ENCODE measurements around the gene CALCR.

CALCR gene

GRCh38 chr7:93407239-93407638, 167.3 kb downstream of the CALCR start:
- Histone ChIP-seq H3K23ac (ENCODE audit: low read depth, low read length, poor library complexity) (no peak overlapping the region), H3K18ac (ENCODE audit: low read length) (no peak overlapping the region), H3K27ac (replicated peaks; ENCODE audit: low read length) (no peak overlapping the region), H3K36me3 (replicated peaks in 1 of 2; ENCODE audit: control insufficient read depth in 2 of 2, insufficient read depth in 2 of 2, low read length in 2 of 2) (no peaks in the 10 kb centered on the region), H3K4me1 (ENCODE audit: control insufficient read depth in 2 of 2, insufficient read depth in 1 of 2, low read depth in 1 of 2, low read length in 2 of 2) (no peaks in the 10 kb centered on the region), H3K79me1 (ENCODE audit: low read depth, low read length) (no peaks in the 10 kb centered on the region), H3K9me3 (replicated peaks in 1 of 2; ENCODE audit: control insufficient read depth in 2 of 2, insufficient read depth in 1 of 2, low read depth in 1 of 2, low read length in 2 of 2) (peaks cover 3 to 7% of the 10 kb centered on the region in 2 donors), H3K4me3 (ENCODE audit: low read length in 2 of 2) (no peak overlapping the region), H2BK12ac (ENCODE audit: low read length) (no peak overlapping the region), H2BK120ac (ENCODE audit: low read depth, low read length) (no peak overlapping the region), H2BK15ac (ENCODE audit: low read length) (no peak overlapping the region), H3K27me3 (ENCODE audit: control insufficient read depth in 3 of 3, insufficient read depth in 3 of 3, low read depth in 1 of 3, low read length in 3 of 3) (no peaks in the 10 kb centered on the region), H3K4ac (ENCODE audit: low read length) (no peak overlapping the region), H2AFZ (ENCODE audit: low read length) (peak overlapping the region; percentile 78), H2BK5ac (ENCODE audit: low read length) (no peak overlapping the region), H3K14ac (ENCODE audit: low read length) (no peak overlapping the region), H2AK5ac (ENCODE audit: low read depth, low read length) (no peak overlapping the region), H4K8ac (ENCODE audit: low read depth, low read length) (no peak overlapping the region), H3K9ac (ENCODE audit: low read depth, low read length, poor library complexity) (no peak overlapping the region), H3K4me2 (ENCODE audit: insufficient read depth, low read length, poor library complexity, severe bottlenecking) (no peak overlapping the region), H4K91ac (ENCODE audit: low read depth, low read length, poor library complexity) (no peak overlapping the region)
- no CpG with 5 or more reads among the region's 5 CpGs for WGBS, 2 donors (ENCODE audit: extremely low coverage in 2 of 2, insufficient read length in 2 of 2, insufficient replicate concordance in 1 of 2)
- DNase-seq (ENCODE audit: low spot score), result no peak

GRCh38 chr7:93402944-93403343, 171.6 kb downstream of the CALCR start:
- no peak overlapping the region for H2BK15ac ChIP-seq (ENCODE audit: low read length)
- no peak overlapping the region for H3K9ac ChIP-seq (ENCODE audit: low read depth, low read length, poor library complexity)
- H2AK5ac ChIP-seq (ENCODE audit: low read depth, low read length), result no peak overlapping the region
- no peak for DNase-seq (ENCODE audit: low spot score)
- no peak overlapping the region for H4K8ac ChIP-seq (ENCODE audit: low read depth, low read length)
- no peaks in the 10 kb centered on the region for H3K36me3 ChIP-seq (replicated peaks in 1 of 2; ENCODE audit: control insufficient read depth in 2 of 2, insufficient read depth in 2 of 2, low read length in 2 of 2)
- H2BK5ac ChIP-seq (ENCODE audit: low read length), result no peak overlapping the region
- no peak overlapping the region for H3K18ac ChIP-seq (ENCODE audit: low read length)
- no peak overlapping the region for H3K27ac ChIP-seq (replicated peaks; ENCODE audit: low read length)
- H3K27me3 ChIP-seq (ENCODE audit: control insufficient read depth in 3 of 3, insufficient read depth in 3 of 3, low read depth in 1 of 3, low read length in 3 of 3), result no peaks in the 10 kb centered on the region
- H2AFZ ChIP-seq (ENCODE audit: low read length), result no peak overlapping the region
- no peak overlapping the region for H3K4ac ChIP-seq (ENCODE audit: low read length)
- no peak overlapping the region for H2BK120ac ChIP-seq (ENCODE audit: low read depth, low read length)
- no peak overlapping the region for H4K91ac ChIP-seq (ENCODE audit: low read depth, low read length, poor library complexity)
- H3K79me1 ChIP-seq (ENCODE audit: low read depth, low read length), result no peaks in the 10 kb centered on the region
- H3K4me2 ChIP-seq (ENCODE audit: insufficient read depth, low read length, poor library complexity, severe bottlenecking), result no peak overlapping the region
- H3K9me3 ChIP-seq (replicated peaks in 1 of 2; ENCODE audit: control insufficient read depth in 2 of 2, insufficient read depth in 1 of 2, low read depth in 1 of 2, low read length in 2 of 2), result peaks cover 3 to 7% of the 10 kb centered on the region in 2 donors
- H3K4me1 ChIP-seq (ENCODE audit: control insufficient read depth in 2 of 2, insufficient read depth in 1 of 2, low read depth in 1 of 2, low read length in 2 of 2), result no peaks in the 10 kb centered on the region
- no peak overlapping the region for H3K4me3 ChIP-seq (ENCODE audit: low read length in 2 of 2)
- no CpG with 5 or more reads among the region's 5 CpGs for WGBS, 2 donors (ENCODE audit: extremely low coverage in 2 of 2, insufficient read length in 2 of 2, insufficient replicate concordance in 1 of 2)
- no peak overlapping the region for H2BK12ac ChIP-seq (ENCODE audit: low read length)
- H3K14ac ChIP-seq (ENCODE audit: low read length), result no peak overlapping the region
- H3K23ac ChIP-seq (ENCODE audit: low read depth, low read length, poor library complexity), result no peak overlapping the region

DNA sequence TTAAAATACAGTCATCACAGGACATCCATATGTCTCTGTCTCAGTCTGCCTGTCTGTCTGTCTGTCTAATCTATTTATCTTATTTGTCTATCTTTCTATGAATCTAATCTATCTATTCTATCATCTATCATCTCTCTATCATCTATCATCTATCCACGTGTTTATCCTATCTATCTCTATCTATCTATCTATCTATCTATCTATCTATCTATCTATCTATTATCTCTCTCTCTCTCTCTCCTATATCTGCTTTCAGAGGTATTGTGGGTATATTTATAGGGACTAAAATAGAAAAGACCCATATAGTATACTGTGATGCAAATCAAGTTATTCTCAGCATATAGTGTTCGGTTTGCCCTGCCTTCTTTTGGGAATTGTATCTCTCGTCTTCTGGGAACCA, 174.9 kb downstream of the CALCR start:
- Histone ChIP-seq H3K27me3 (ENCODE audit: control insufficient read depth in 3 of 3, insufficient read depth in 3 of 3, low read depth in 1 of 3, low read length in 3 of 3) (no peaks in the 10 kb centered on the region), H3K4ac (ENCODE audit: low read length) (no peak overlapping the region), H3K4me2 (ENCODE audit: insufficient read depth, low read length, poor library complexity, severe bottlenecking) (no peak overlapping the region), H3K4me1 (ENCODE audit: control insufficient read depth in 2 of 2, insufficient read depth in 1 of 2, low read depth in 1 of 2, low read length in 2 of 2) (no peaks in the 10 kb centered on the region), H3K79me1 (ENCODE audit: low read depth, low read length) (no peaks in the 10 kb centered on the region), H2AFZ (ENCODE audit: low read length) (no peak overlapping the region), H2BK120ac (ENCODE audit: low read depth, low read length) (no peak overlapping the region), H4K8ac (ENCODE audit: low read depth, low read length) (no peak overlapping the region), H3K14ac (ENCODE audit: low read length) (no peak overlapping the region), H2BK15ac (ENCODE audit: low read length) (no peak overlapping the region), H3K9ac (ENCODE audit: low read depth, low read length, poor library complexity) (no peak overlapping the region), H3K27ac (replicated peaks; ENCODE audit: low read length) (no peak overlapping the region), H3K36me3 (replicated peaks in 1 of 2; ENCODE audit: control insufficient read depth in 2 of 2, insufficient read depth in 2 of 2, low read length in 2 of 2) (no peaks in the 10 kb centered on the region), H2BK12ac (ENCODE audit: low read length) (no peak overlapping the region), H2BK5ac (ENCODE audit: low read length) (no peak overlapping the region), H3K18ac (ENCODE audit: low read length) (no peak overlapping the region), H3K4me3 (ENCODE audit: low read length in 2 of 2) (no peak overlapping the region), H3K23ac (ENCODE audit: low read depth, low read length, poor library complexity) (no peak overlapping the region), H4K91ac (ENCODE audit: low read depth, low read length, poor library complexity) (no peak overlapping the region), H2AK5ac (ENCODE audit: low read depth, low read length) (no peak overlapping the region), H3K9me3 (replicated peaks in 1 of 2; ENCODE audit: control insufficient read depth in 2 of 2, insufficient read depth in 1 of 2, low read depth in 1 of 2, low read length in 2 of 2) (no peaks in the 10 kb centered on the region)
- no peak for DNase-seq (ENCODE audit: low spot score)
- WGBS, 2 donors (ENCODE audit: extremely low coverage in 2 of 2, insufficient read length in 2 of 2, insufficient replicate concordance in 1 of 2), result 100% methylated on average over 1 of the region's 3 CpGs

DNA sequence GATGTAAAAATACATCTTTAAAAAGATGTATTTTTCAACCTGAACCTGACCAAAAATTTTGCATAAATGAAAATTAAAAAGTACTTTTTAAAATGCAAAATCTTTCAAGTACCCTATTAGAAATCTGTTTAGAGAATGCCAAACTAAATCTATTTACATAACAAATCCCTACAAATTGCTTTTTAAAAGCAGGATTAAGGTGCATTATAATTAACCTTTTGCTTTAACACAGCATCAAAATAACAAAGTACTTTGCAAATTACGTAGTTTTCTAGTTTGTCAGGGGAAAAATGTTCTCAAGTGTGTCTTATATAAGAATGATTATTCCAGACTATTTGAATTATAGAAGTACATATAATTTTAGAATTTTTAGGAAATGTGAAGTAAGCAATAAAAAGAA, 181.5 kb downstream of the CALCR start:
- Histone ChIP-seq H3K4me1 (ENCODE audit: control insufficient read depth in 2 of 2, insufficient read depth in 1 of 2, low read depth in 1 of 2, low read length in 2 of 2) (no peaks in the 10 kb centered on the region), H3K27ac (replicated peaks; ENCODE audit: low read length) (no peak overlapping the region), H4K8ac (ENCODE audit: low read depth, low read length) (no peak overlapping the region), H3K4me2 (ENCODE audit: insufficient read depth, low read length, poor library complexity, severe bottlenecking) (no peak overlapping the region), H3K36me3 (replicated peaks in 1 of 2; ENCODE audit: control insufficient read depth in 2 of 2, insufficient read depth in 2 of 2, low read length in 2 of 2) (no peaks in the 10 kb centered on the region), H2AK5ac (ENCODE audit: low read depth, low read length) (no peak overlapping the region), H4K91ac (ENCODE audit: low read depth, low read length, poor library complexity) (no peak overlapping the region), H3K18ac (ENCODE audit: low read length) (no peak overlapping the region), H3K4me3 (ENCODE audit: low read length in 2 of 2) (no peak overlapping the region), H2BK120ac (ENCODE audit: low read depth, low read length) (no peak overlapping the region), H3K4ac (ENCODE audit: low read length) (no peak overlapping the region), H2BK12ac (ENCODE audit: low read length) (no peak overlapping the region), H3K27me3 (ENCODE audit: control insufficient read depth in 3 of 3, insufficient read depth in 3 of 3, low read depth in 1 of 3, low read length in 3 of 3) (peaks cover 0 to 2% (median 0%) of the 10 kb centered on the region in 3 experiments), H2BK15ac (ENCODE audit: low read length) (no peak overlapping the region), H3K79me1 (ENCODE audit: low read depth, low read length) (no peaks in the 10 kb centered on the region), H3K14ac (ENCODE audit: low read length) (no peak overlapping the region), H3K23ac (ENCODE audit: low read depth, low read length, poor library complexity) (no peak overlapping the region), H2BK5ac (ENCODE audit: low read length) (no peak overlapping the region), H2AFZ (ENCODE audit: low read length) (no peak overlapping the region), H3K9ac (ENCODE audit: low read depth, low read length, poor library complexity) (no peak overlapping the region), H3K9me3 (replicated peaks in 1 of 2; ENCODE audit: control insufficient read depth in 2 of 2, insufficient read depth in 1 of 2, low read depth in 1 of 2, low read length in 2 of 2) (no peaks in the 10 kb centered on the region)
- no CpG with 5 or more reads among the region's 1 CpG for WGBS, 2 donors (ENCODE audit: extremely low coverage in 2 of 2, insufficient read length in 2 of 2, insufficient replicate concordance in 1 of 2)
- no peak for DNase-seq (ENCODE audit: low spot score)

All from neuronal stem cell (in vitro differentiated cells).